Right lobe of liver (tissue), 4 donors: ENCODE data around the gene ARHGEF33.

Experiments used
- CTCF ChIP-seq, 4 donors: fragments of 200-600 bp in 3 of 4; fragments of 450-650 bp in 1 of 4; IDR thresholded peaks; one replicate each; pipeline versions ENCODE4 v1.5.1 to v1.8.0; 2016 to 2022; ENCODE audit warnings: antibody characterized with exemption in 4 of 4, mild to moderate bottlenecking in 2 of 4
- POLR2A ChIP-seq: fragments of 450-650 bp; IDR thresholded peaks from one replicate; pipeline ENCODE4 v1.6.1; 2017; ENCODE audit warnings: antibody characterized with exemption, mild to moderate bottlenecking
- donor health status: DM: no; HTN: no; CAD: no.
- donor health status: DM: no; HTN: no; CAD: no.
- donor health status: DM: no; HTN: yes; CAD: no.

- TF ChIP-seq CTCF (IDR thresholded peaks at IDR 0.05) (no peak), POLR2A (no peak)
These were observed 55.7 kb downstream of the ARHGEF33 start for GRCh38 chr2:38945372-38945771.
